NCI-H510A (cell line): ENCODE data around the gene TMEM140.
"Not testable (repeated sequence)": the region's sequence is repeated elsewhere in the genome, so short reads cannot be mapped to it uniquely, and the experiment has no call there.

Experiments
- DNase-seq: peaks from one replicate; lab custom pipeline; 2025; lab: John Stamatoyannopoulos, UW

The TMEM140 gene

GRCh38 chr7:135195156-135195555 is 47.3 kb downstream of the TMEM140 start:
- DNase-seq = no peak

GRCh38 chr7:135195968-135196629 is 48.2 kb downstream of the TMEM140 start:
- DNase-seq = no peak

- no peak for DNase-seq
Observed at GRCh38 chr7:135197343-135197742, 49.5 kb downstream of the TMEM140 start.

GRCh38 chr7:135197906-135198655 is 50.2 kb downstream of the TMEM140 start:
- no peak for DNase-seq

GRCh38 chr7:135199439-135199838 is 51.6 kb downstream of the TMEM140 start:
- DNase-seq = no peak

- DNase-seq = no peak
Observed at GRCh38 chr7:135200821-135201331, 53.0 kb downstream of the TMEM140 start.

- no peak for DNase-seq
Observed at GRCh38 chr7:135201350-135201749, 53.5 kb downstream of the TMEM140 start.

- no peak for DNase-seq
Observed at GRCh38 chr7:135204341-135204749, 56.5 kb downstream of the TMEM140 start.

- no peak for DNase-seq
Observed at GRCh38 chr7:135204876-135205275, 57.0 kb downstream of the TMEM140 start.

GRCh38 chr7:135205850-135206249 is 58.0 kb downstream of the TMEM140 start:
- no peak for DNase-seq

- DNase-seq = no peak
Observed at GRCh38 chr7:135206941-135207391, 59.1 kb downstream of the TMEM140 start.

GRCh38 chr7:135207406-135208101 is 59.7 kb downstream of the TMEM140 start:
- no peak for DNase-seq

- DNase-seq = no peak
Observed at GRCh38 chr7:135208102-135208793, 60.4 kb downstream of the TMEM140 start.

- DNase-seq = no peak
Observed at GRCh38 chr7:135209225-135209834, 61.5 kb downstream of the TMEM140 start.

- no peak for DNase-seq
Observed at GRCh38 chr7:135210888-135211178, 63.0 kb downstream of the TMEM140 start.

GRCh38 chr7:135211179-135211945 is 63.5 kb downstream of the TMEM140 start, which contains the start of gene WDR91:
Gene WDR91 (minus strand): TSS chr7:135211526. CDS start chr7:135211502, 24 bp downstream.
- peak; percentile 58 for DNase-seq

GRCh38 chr7:135211946-135212685 is 64.2 kb downstream of the TMEM140 start:
- DNase-seq = not testable (repeated sequence)

GRCh38 chr7:135213831-135214230 is 66.0 kb downstream of the TMEM140 start:
- no peak for DNase-seq

- DNase-seq = no peak
Observed at GRCh38 chr7:135215180-135215579, 67.3 kb downstream of the TMEM140 start.

GRCh38 chr7:135215698-135216097 is 67.8 kb downstream of the TMEM140 start:
- no peak for DNase-seq
